Parathyroid adenoma (tissue), 2 donors: Measurements from ENCODE around the gene COA8.
A peak's percentile ranks its signal among the peaks of the same experiment; 100 is the strongest.

ENCODE experiments used
- H2AFZ ChIP-seq: fragments of 300-600 bp; sonication (generic); one replicate; pipeline ENCODE4 v1.7.0; 2017; ENCODE audit warnings: antibody characterized with exemption, mild to moderate bottlenecking
- H3K27ac ChIP-seq: fragments of 300-600 bp; sonication (generic); one replicate; pipeline ENCODE4 v1.7.0; 2017
- H3K27me3 ChIP-seq: fragments of 300-600 bp; sonication (generic); one replicate; pipeline ENCODE4 v1.7.0; 2017; ENCODE audit warnings: low read length; ENCODE audit not compliant: control insufficient read depth, insufficient read depth
- H3K36me3 ChIP-seq: fragments of 300-600 bp; sonication (generic); one replicate; pipeline ENCODE4 v1.7.0; 2017; ENCODE audit warnings: low read length; ENCODE audit not compliant: control insufficient read depth, insufficient read depth
- H3K4me1 ChIP-seq: fragments of 300-600 bp; sonication (generic); one replicate; pipeline ENCODE4 v1.7.0; 2017; ENCODE audit warnings: control low read depth
- H3K4me2 ChIP-seq: fragments of 300-600 bp; sonication (generic); one replicate; pipeline ENCODE4 v1.7.0; 2017; ENCODE audit warnings: low read length
- H3K4me3 ChIP-seq: fragments of 300-600 bp; sonication (generic); one replicate; pipeline ENCODE4 v1.7.0; 2017; ENCODE audit warnings: low read depth, low read length
- H3K79me2 ChIP-seq: fragments of 300-600 bp; sonication (generic); one replicate; pipeline ENCODE4 v1.7.0; 2017; ENCODE audit warnings: control low read depth
- H3K9ac ChIP-seq: fragments of 300-600 bp; sonication (generic); one replicate; pipeline ENCODE4 v1.7.0; 2017; ENCODE audit warnings: mild to moderate bottlenecking
- H3K9me3 ChIP-seq: fragments of 300-600 bp; sonication (generic); one replicate; pipeline ENCODE4 v1.7.0; 2017; ENCODE audit warnings: low read length; ENCODE audit not compliant: control insufficient read depth
- CTCF ChIP-seq: fragments of 300-600 bp; sonication (generic); IDR thresholded peaks from one replicate; pipeline ENCODE4 v1.7.0; 2017; ENCODE audit warnings: antibody characterized with exemption, mild to moderate bottlenecking
- donor health status: primary hyperparathyroidism.

The COA8 gene

GRCh38 chr14:103593577-103593976 is 30.8 kb downstream of the COA8 start:
- no peak for TF ChIP-seq CTCF
- peak overlapping the region; percentile 22 for H3K4me2 ChIP-seq
- peaks cover 6% of the 10 kb centered on the region for H3K79me2 ChIP-seq
- no peak overlapping the region for H3K9ac ChIP-seq
- no peaks in the 10 kb centered on the region for H3K36me3 ChIP-seq
- H2AFZ ChIP-seq: no peak overlapping the region
- H3K4me3 ChIP-seq: no peak overlapping the region
- H3K4me1 ChIP-seq: peaks cover 15% of the 10 kb centered on the region
- no peak overlapping the region for H3K27ac ChIP-seq
- no peaks in the 10 kb centered on the region for H3K9me3 ChIP-seq
- H3K27me3 ChIP-seq: no peaks in the 10 kb centered on the region

GRCh38 chr14:103594265-103594664 is 31.5 kb downstream of the COA8 start:
- H2AFZ ChIP-seq: no peak overlapping the region
- no peaks in the 10 kb centered on the region for H3K27me3 ChIP-seq
- H3K9ac ChIP-seq: no peak overlapping the region
- no peak overlapping the region for H3K27ac ChIP-seq
- peaks cover 3% of the 10 kb centered on the region for H3K79me2 ChIP-seq
- no peak for TF ChIP-seq CTCF
- H3K4me2 ChIP-seq: no peak overlapping the region
- no peaks in the 10 kb centered on the region for H3K36me3 ChIP-seq
- peaks cover 15% of the 10 kb centered on the region for H3K4me1 ChIP-seq
- no peak overlapping the region for H3K4me3 ChIP-seq
- no peaks in the 10 kb centered on the region for H3K9me3 ChIP-seq

GRCh38 chr14:103597623-103598377 is 35.0 kb downstream of the COA8 start:
- Histone ChIP-seq H3K9ac (no peak overlapping the region), H3K27me3 (no peaks in the 10 kb centered on the region), H3K27ac (no peak overlapping the region), H3K9me3 (no peaks in the 10 kb centered on the region), H2AFZ (no peak overlapping the region), H3K4me2 (no peak overlapping the region), H3K4me3 (no peak overlapping the region), H3K4me1 (peaks cover 15% of the 10 kb centered on the region), H3K36me3 (no peaks in the 10 kb centered on the region), H3K79me2 (peaks cover 3% of the 10 kb centered on the region)
- TF ChIP-seq CTCF: no peak

GRCh38 chr14:103600503-103600902 is 37.7 kb downstream of the COA8 start:
- no peaks in the 10 kb centered on the region for H3K79me2 ChIP-seq
- H3K4me1 ChIP-seq: peaks cover 1% of the 10 kb centered on the region
- H3K9ac ChIP-seq: no peak overlapping the region
- no peak for TF ChIP-seq CTCF
- H3K36me3 ChIP-seq: no peaks in the 10 kb centered on the region
- H3K27me3 ChIP-seq: no peaks in the 10 kb centered on the region
- no peak overlapping the region for H2AFZ ChIP-seq
- H3K9me3 ChIP-seq: no peaks in the 10 kb centered on the region
- no peak overlapping the region for H3K27ac ChIP-seq
- no peak overlapping the region for H3K4me2 ChIP-seq
- H3K4me3 ChIP-seq: no peak overlapping the region

GRCh38 chr14:103604620-103605019 is 41.9 kb downstream of the COA8 start:
- no peak overlapping the region for H3K9ac ChIP-seq
- H3K4me3 ChIP-seq: no peak overlapping the region
- H3K27me3 ChIP-seq: no peaks in the 10 kb centered on the region
- no peak overlapping the region for H2AFZ ChIP-seq
- H3K27ac ChIP-seq: no peak overlapping the region
- no peaks in the 10 kb centered on the region for H3K9me3 ChIP-seq
- H3K36me3 ChIP-seq: no peaks in the 10 kb centered on the region
- peaks cover 10% of the 10 kb centered on the region for H3K4me1 ChIP-seq
- TF ChIP-seq CTCF: no peak
- no peak overlapping the region for H3K4me2 ChIP-seq
- H3K79me2 ChIP-seq: no peaks in the 10 kb centered on the region
